CD4-positive, alpha-beta T cell treated with Interferon alpha-2 for 1 hour (primary cell): ENCODE results near the gene TTLL1.
"Not testable (repeated sequence)": the region's sequence is repeated elsewhere in the genome, so short reads cannot be mapped to it uniquely, and the experiment has no call there.

ENCODE experiments used
- DNase-seq, 2 donors: peaks; one replicate each; pipeline ENCODE4 v3.0.0-alpha.2; 2020 to 2022

The TTLL1 gene

DNA sequence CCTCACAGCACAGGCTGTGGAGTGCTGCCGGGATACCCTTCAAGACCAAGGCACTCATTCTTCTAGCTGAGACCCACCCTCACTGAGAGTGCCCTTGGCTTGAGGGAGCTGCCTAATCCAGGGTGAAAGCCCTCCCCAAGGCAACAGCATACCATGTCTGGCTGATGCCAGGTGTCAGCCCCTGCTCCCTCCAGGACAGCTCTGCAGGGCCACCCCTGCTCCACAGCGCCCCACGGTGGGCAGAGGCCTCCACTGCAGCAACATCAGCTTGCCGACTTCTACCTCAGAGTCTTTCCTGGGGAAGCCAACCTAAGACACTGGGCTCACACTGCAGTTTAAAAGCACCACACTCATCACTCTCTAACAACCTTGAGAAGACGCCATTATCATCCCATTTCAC, 29.0 kb downstream of the TTLL1 start:
- DNase-seq, result peak; percentile 4 to 31

DNA sequence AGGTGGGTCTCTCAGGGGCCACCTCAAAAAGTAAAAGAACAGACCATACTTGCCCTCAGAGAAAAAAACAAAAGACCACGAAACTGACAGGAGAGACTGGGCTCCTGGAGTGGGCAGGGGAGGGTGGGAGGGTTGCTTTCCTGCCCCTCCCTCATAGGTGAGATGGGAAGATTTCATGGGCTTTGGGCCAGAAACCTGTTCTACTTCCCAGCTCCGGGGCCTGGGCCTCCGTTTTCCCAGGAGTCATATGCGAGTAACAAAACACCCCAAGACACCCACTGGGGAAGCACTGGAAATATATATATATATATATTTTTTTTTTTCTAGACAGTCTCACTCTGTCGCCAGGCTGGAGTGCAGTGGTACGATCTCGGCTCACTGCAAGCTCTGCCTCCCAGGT, 31.6 kb downstream of the TTLL1 start:
- no peak for DNase-seq

DNA sequence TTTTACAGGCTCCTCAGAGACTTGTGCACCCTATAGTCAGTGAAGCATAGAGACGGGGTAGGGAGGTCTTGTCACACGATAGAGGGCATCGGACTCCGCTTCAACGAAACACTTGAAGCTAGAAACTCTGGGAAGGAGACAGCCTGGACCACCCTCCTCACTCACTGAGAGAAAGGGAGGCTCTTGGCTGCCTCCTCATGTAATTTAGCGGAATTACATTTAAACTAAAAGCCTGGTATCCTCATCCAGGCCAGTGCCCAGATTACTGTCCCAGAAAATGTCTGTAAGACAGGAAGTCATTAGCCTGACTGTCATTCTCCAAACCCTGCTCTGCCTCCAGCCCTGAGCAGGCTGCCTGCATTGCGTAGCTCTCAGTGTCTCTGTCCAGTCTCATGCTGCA, 36.0 kb downstream of the TTLL1 start:
- no peak for DNase-seq

DNA sequence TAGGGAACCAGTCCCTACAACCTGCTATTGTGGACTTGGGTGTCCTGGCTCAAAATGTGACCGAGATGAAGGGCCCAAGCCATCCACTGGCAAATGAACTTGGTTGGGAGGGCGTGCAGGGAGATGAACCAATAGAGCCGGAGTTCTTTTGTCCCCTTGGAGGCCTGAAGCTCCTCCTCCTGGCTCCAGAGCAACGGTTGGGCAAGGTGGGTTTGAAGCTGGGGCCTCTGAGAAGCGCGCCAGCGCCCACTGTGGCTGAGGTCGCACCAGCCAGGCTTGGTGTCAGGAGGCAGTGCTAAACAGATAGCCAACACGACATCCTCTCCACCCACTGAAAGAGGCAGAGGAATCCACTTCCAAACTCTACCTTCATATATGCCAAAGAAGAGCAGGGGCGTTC, 38.2 kb downstream of the TTLL1 start:
- DNase-seq, result no peak

DNA sequence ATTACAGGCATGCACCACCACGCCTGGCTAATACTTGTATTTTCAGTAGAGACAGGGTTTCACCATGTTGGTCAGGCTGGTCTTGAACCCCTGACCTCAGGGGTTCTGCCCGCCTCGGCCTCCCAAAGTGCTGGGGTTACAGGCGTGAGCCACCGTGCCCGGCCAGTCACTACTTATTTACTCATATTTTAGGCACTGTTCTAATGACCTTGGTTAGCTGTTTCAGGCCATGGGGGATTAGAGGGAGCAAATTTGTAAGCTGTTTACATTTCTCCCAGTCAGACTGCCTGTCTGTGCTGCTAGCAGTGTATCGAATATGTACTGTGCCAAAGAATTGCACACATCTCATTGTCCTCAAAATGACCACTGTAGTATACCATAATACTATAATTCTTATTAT, 41.6 kb downstream of the TTLL1 start:
- no peak for DNase-seq

DNA sequence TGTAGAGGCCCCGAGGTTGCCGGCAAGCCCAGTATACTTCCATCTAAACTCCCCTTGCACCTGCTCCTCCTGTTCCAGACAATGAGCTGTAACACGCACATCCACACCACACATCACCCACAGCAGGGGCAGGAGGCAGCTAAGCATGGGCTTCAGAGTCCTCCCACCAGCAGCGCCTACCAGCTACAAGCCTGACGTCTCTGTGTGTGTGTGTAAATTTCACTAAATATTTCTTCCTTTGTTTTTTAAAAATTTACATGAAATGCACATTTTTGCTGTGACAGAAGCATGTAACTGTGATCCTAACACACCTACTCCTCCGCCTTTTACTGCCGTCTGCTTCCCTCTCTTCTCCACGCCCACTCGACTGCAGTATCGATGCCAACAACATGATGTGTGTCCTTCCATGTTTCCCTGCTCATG, 44.9 kb downstream of the TTLL1 start:
- DNase-seq, result no peak

DNA sequence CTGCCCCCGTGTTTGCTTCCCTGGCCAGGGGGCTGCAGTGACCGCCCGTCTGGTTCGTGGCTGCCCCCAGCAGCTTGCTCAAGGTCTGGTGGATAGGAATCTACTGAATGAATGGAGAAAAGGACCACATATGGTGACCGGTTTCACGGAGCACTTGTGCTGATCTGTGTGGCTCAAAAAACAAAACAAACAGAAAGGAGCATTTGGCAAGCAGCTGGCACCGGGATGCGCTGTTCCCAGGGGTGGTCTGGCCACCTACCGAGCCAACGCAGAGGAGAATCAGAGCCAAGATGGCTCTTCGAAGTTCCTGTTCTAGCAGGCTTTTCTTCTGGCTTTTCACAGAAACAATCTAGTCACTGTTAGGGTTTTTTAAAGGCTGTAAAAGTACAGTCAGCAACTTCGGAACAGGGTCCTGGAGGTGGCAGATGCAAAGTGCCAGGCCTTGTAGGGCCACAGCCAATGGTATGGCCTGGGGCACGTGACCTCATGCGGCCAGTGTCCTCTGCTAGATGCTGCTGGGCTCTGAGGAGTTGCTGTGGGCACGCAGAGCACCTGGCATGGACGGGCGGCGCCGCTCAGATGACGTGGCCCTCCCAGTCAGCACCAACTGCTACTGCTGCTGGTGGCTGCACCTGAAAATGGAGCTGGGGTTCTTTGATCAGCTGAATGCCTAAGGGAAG, 47.0 kb downstream of the TTLL1 start:
- no peak for DNase-seq

DNA sequence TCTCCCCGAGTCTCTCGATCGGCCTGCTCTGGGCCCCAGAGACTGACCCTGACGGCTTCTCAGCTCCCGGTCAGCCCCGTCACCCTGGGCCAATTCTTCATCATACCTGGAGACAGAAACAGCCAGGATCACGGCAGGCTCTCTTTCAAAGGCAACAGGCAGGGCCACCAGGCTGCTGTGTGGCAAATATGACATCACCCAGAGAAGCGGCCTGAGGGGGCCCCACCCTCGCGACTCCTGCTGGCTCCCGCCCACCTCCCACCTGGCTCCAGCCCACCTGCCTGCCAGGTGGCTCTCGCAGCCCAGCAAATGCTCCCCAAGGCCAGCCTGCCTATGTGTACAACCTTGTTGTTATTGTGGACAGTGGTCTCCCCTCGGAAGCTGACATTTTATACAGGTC, 49.4 kb downstream of the TTLL1 start:
- DNase-seq, result no peak

DNA sequence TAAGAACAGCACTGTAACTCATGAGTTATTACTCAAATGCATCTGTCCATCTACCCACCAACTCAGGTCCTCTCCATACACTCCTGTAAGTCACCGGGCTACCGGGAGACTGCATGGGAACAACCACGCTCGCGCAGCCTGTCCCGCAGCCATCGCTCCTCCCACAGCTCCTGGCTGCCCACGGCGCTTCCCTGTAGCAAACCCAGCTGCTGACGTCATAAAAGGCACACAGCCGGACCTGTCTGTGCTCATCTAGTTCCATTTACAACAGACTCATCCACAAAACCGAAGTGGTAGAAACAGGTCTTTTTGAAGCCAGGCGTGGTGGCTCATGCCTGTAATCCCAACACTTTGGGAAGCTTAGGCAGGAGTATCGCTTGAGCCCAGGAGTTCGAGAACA, 50.9 kb downstream of the TTLL1 start:
- DNase-seq, result no peak

DNA sequence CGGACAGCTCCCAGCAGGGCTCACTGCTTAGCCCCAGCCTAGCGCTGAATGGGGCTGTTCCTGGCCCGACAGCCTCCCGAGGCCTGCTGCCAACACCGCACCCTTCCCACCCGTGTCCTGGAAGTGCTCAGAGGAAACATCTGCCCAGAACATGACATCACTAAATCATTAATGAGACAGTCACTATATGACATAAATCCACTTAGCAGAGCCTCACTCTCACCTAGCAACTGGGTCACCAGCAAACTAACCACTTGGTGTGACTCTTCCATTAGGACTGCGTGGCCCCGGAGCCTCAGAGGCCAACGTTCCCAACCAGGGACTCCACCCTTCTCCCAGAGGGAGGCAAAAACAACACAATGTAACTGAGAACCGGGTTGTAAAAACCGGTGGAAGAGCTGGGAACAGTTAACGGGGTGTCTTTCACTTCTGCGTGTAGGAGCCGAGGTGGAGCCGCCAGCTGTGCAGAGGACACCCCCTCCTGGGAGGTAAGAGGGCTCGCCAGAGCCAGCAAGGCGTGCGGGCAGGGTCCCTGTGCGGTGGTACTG, 52.8 kb downstream of the TTLL1 start:
- no peak for DNase-seq

DNA sequence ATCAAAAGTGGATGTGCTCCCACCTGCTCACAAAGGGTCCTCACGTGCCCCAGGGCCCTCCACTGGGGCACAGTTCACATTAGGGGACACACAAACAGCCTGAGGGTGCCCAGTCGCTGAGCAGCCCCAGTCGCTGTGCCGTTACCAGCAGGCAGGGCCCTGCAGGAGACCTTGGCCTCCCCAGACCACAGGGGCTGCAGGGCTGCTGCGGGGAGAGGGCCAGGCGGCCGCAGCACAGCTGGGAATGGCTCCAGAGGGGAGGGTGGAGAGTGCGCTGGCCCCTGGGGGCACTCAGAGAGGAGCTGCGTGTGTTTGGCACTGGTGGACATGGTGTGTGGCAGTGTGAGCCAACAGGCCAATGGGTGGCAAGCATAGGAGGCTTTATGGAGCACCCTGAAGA, 53.9 kb downstream of the TTLL1 start:
- no peak for DNase-seq

DNA sequence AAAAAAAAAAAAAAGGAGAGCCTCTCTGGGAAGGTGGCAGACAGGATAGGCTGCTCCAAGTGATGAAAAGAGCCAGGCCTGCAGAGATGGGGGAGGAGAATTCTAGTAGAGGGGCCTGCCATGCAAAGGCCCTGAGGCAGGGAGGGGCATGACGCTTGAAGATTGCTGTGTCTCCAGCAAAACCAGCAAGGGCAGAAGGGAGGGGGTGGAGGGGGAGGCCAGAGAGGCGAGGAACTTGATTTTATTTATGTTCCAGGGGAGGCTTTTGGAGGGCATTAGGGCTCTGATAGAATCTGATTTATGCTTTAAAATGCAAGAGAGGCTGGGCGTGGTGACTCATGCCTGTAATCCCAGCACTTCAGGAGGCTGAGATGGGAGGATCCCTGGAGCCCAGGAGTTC, 57.6 kb downstream of the TTLL1 start:
- no peak for DNase-seq

DNA sequence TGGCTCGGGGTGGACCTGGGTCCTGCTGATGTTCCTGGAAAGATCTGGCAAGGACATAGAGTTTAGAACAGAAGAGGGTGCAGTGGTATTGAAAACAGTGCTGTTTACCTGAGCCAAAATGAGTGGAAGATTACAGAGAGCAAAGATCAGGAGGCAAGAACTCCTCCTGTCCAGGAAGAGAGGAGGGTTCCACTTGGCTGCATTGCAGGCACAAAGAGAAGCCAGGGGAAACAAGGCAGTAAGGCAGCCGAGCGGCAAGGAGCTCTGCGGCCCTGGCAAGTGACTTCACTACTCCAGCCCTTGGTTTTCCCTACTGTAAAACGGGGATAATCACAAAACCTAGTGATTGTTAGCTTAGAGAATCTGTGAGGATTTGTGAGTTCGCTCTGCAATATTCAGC, 70.6 kb downstream of the TTLL1 start:
- no peak for DNase-seq

DNA sequence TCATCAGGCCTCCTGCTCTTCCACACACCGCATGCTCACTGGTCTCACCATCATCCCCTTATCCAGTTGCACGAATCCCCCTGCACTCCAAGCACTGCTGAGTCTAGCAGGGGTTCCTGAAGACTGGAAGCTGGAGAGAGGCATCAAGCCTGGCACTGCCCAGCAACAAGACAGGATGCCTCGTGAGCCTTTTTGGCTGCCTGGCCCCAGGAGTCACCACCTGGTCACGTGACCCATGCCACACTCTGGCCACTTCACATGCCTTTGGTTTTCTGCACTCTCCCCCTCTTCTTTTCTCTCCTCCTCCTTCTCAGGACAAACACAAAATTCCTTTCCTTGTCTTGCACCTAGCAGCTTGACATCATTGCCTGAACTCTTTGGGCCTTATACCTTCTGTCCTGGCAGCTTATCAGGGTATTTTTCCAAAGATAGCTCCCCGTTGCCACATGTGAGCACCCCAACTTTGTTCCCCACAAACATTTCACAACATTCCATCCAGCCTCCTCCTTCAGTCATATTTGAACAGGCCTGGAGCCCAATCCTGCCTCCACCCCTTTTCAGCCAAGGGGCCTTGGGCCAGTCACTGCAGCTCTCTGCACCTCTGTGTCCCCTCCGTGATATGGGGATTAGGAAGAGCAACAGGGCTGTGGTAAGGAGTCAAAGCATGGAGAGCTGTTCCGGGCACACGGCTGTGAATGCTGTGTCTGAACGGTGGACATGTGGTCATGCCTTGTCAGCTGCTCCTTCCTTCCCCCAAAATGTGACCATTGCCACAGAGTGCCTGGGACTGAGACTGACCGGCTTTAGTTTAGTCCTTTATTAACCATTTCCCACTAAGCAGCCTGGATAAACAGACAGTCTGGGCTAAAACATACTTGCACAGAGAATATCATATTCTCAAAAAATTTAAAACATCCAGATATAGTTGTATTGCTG, 71.4 kb downstream of the TTLL1 start:
- no peak for DNase-seq

DNA sequence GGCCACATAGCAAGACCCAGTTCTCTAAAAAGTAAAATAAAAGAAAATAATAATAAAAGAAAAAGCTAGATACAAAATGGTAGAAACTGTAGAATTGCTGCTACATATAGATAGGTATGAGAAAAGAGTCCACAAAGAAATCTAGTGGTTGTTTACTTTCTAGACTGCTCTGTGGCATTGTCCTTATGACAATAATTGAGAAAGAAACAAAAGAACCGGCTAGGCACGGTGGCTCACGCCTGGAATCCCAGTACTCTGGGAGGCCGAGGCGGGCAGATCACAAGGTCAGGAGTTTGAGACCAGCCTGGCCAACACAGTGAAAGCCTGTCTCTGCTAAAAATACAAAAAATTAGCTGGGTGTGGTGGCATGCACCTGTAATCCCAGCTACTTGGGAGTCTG, 73.0 kb downstream of the TTLL1 start:
- not testable (repeated sequence) for DNase-seq

DNA sequence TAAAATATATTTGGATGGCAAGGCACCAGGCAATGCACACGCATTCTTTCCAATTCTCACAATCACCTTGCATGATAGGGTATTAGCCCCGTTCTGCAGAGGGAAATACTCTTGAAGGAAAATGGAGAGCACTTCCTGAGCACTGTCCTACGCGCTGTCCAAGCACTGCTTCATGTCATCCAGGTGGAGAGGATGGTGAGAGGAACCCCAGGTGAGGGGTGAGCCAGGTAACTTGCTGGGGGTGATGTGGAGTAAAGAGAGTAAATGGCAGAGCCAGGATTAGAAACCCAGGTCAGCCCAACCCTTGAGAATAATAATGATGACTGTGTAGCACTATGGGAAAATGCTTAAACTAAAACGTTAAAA, 73.5 kb downstream of the TTLL1 start:
- no peak for DNase-seq

DNA sequence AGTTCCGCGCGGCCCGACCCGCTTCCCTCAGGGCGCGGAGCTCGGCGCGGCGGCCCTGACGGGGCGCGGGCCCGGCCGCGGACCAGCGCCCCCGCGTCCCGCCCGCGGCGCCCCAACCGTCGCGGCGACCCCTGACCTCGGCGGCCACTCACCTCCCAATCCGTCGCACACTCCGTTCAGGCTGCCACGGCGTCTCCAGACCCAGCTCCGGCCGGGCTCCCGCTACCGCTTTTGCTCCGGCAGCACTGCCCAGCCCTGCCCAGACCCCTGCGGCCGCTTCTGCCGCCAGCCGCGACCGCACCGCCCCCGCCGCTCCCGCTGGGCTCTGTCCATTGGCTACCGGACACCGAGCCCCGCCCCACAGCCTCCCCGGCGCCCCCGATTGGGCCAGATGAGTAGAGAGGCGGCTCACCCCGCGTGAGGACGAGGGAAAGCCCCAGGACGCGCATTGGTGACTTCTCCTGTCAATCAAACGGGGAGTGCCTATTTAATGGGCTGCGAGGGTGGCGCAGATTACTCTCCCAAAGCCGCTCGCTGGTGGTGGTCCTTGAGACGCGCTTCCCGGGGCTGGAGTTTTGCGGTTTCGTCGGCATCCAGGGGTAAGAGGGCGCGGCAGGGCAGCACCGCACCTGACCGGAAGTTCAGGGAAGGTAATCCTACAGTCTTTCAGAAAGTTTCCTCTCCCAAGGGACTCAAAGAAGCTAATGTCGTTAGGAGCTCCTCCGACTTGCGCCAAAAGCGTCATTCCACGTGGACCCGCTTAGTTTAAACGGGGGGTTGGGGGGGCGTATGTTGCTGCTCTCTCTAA, 74.1 kb downstream of the TTLL1 start, which contains the start of gene PACSIN2:
Gene PACSIN2, minus strand, starts transcription at position 281 of the 808 bp plus-strand sequence. CDS start 103,069 bp downstream, outside the sequence.
- peak; percentile 98 to 99 for DNase-seq

DNA sequence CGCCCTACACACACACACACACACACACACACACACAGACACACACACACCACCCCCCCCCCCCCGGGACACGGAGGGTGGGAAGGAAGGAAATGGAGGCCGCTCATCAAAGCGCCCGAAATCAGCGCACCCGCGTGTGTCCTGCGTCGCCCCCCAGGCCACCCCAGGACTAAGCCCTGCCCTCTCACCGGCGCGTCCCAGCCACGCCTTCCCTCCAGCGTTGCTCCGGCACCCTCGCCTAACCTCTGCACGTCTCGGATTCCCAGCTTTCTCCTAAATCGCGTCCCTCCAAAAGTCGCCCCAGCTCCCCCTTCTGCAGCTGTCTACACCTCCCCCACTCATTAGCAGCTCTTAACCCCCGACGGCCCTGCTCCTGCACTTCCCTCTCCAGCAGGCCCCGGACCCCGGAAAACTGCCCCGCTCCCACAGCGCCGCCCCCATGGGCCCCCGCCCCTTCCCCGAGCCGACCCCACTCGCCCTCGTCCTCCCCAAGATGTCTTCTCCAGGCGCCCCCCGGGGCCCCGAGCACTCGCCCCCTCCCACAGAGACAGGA, 74.8 kb downstream of the TTLL1 start:
- peak; percentile 8 to 70 for DNase-seq

DNA sequence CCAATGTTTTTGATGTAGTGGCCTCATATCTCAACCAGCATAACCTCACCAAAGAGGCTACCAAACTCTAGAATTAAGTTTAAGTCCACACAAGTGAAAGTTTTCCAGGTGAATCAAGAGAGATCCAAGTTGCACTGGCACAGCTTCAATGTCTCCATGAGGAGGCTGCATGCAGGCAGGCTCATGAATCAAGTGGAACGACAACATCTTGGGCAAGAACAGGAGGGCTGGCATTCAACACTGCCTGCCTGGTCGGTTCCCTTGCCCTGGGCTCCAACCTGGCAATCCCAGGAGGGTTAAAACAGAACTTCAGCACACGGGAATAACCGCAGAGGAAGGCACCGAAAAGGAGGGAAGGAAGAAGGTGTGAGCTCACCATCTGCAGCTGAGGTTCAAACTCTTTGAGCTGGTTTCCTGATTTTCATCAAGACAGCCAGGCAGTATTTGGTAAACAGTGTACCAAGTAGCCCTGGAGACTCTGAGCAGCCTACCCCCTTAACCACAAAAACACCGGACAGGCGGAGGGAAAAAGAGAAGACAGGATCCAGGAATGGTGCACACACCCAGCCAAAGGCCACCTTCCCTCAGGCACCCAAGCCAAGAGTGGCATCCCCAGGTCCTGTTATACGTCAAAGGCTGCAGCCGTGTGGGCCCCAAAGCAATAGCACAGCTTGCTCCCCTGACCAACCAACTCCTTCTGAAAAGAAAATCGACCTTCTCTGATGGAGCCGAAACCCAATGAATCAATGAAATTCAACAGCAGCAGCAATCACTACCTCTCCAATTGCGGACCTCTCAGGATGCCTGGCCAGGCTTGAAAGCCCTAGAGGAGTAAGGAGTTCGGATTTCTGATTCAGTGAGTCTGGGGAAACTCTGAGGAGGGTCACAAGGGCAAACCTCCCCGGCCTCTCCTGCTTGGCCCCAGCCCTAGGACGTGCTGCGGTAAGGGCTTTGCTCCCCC, 75.6 kb downstream of the TTLL1 start:
- peak in 1 of 2 donors; percentile 7 for DNase-seq

DNA sequence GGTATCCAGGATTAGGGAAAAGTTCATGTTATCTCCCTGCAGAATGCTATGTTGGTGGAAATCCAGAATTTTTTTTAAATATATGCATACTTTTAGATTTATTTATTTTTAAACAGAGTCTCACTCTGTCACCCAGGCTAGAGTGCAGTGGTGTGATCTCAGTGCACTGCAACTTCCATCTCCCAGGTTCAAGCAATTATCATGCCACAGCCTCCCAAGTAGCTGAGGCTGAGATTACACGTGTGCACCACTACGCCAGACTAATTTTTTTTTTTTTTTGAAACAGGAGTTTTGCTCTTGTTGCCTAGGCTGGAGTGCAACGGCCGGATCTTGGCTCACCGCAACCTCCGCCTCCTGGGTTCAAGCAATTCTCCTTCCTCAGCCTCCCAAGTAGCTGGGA, 76.8 kb downstream of the TTLL1 start:
- DNase-seq, result no peak

DNA sequence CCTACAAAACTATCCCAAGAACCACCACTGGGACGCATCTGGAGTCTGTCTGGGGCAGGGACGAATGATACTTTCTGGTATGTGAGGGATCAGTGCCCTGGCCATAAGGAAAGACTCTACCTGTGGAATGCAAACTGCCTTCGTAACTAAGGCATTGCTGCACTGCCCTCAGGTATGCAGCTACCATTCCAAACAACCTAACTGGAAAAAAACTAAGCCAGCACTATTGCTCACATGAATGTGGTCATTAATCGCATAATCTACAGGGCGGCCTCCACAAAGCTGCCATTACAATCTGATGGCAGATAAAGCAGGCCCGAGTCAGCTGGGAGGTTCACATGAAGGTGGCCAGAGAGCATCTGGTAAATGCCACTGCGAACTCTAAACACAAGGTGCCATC, 78.1 kb downstream of the TTLL1 start:
- no peak for DNase-seq

DNA sequence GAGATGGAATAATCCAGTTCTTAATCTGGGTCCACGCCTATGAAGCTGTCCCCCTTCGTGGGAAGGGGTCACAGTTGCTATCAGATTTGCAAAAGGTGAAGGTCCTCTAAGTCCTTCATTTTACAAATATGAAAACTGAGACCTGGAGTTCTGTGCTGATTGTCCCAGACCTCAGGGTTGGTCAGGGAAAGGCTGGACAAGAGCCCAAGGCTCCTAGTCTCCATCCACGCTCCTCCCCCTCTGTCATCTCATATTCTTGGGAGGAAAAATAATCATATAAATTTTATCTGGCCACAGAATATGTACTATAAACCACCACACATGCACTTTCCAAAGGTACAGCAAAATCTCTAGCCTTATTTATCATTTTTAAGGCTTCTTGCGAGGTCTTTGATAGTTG, 79.7 kb downstream of the TTLL1 start:
- DNase-seq, result no peak
